Ovary (tissue), 3 donors: ENCODE results near the gene PTTG1IP.

Experiments
- EP300 ChIP-seq: sonication (generic); formaldehyde crosslinking; IDR thresholded peaks from one replicate; pipeline ENCODE4 v1.6.1; 2017; ENCODE audit warnings: antibody characterized with exemption
- POLR2A ChIP-seq: fragments of 450-650 bp; IDR thresholded peaks from one replicate; pipeline ENCODE4 v1.6.1; 2017; ENCODE audit warnings: antibody characterized with exemption, mild to moderate bottlenecking, moderate library complexity
- TF ChIP-seq, protein P1 (sequence below), 3 donors: fragments of 450-650 bp in 2 of 3; fragments of 200-600 bp in 1 of 3; IDR thresholded peaks; one replicate each; pipeline versions ENCODE4 v1.5.1 to v1.8.0; 2016 to 2022; ENCODE audit warnings: antibody characterized with exemption in 3 of 3, mild to moderate bottlenecking in 1 of 3
- donor health status: DM: no; HTN: no; CAD: no.

DNA sequence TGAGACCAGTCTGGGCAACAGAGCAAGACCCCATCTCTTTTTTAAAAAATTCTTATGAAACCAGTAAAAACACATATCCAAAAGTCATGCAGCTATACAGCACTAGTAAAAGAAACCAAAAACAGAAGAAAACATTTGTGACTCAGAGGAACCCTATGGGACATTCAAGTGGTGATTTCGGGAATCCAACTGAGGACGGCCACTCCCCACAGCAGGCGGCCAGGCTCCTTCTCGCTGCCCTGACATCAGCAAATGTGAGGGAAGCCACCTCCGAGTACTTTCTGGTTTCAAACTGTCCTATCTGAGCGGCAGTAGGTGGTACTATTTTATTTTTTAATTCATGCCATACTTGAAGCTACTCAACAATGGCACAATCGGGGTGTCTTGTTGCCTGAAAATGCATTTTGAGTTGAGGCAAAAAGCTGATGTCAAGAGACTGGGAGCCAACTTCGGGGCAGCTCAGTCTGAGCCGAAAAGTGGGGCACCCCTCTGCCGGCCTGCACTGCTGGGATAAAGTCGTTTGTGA, 58.9 kb downstream of the PTTG1IP start:
- TF ChIP-seq POLR2A (no peak), EP300 (no peak)
- TF ChIP-seq, protein P1, sequence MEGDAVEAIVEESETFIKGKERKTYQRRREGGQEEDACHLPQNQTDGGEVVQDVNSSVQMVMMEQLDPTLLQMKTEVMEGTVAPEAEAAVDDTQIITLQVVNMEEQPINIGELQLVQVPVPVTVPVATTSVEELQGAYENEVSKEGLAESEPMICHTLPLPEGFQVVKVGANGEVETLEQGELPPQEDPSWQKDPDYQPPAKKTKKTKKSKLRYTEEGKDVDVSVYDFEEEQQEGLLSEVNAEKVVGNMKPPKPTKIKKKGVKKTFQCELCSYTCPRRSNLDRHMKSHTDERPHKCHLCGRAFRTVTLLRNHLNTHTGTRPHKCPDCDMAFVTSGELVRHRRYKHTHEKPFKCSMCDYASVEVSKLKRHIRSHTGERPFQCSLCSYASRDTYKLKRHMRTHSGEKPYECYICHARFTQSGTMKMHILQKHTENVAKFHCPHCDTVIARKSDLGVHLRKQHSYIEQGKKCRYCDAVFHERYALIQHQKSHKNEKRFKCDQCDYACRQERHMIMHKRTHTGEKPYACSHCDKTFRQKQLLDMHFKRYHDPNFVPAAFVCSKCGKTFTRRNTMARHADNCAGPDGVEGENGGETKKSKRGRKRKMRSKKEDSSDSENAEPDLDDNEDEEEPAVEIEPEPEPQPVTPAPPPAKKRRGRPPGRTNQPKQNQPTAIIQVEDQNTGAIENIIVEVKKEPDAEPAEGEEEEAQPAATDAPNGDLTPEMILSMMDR (IDR thresholded peaks at IDR 0.05): no peak
